ENCODE data around the gene XRN2.
"Not testable (repeated sequence)": the region's sequence is repeated elsewhere in the genome, so short reads cannot be mapped to it uniquely, and the experiment has no call there.

XRN2 gene

GRCh38 chr20:21413996-21414395 lies 110.9 kb downstream of the XRN2 start:
- DNase-seq (ENCODE audit: low read depth in 2 of 2, low spot score in 1 of 2), result not testable (repeated sequence)

- not testable (repeated sequence) for DNase-seq (ENCODE audit: low read depth in 2 of 2, low spot score in 1 of 2)
These were observed 116.0 kb downstream of the XRN2 start for GRCh38 chr20:21419147-21419546.

- no peak for DNase-seq (ENCODE audit: low read depth in 2 of 2, low spot score in 1 of 2)
These were observed 118.6 kb downstream of the XRN2 start for GRCh38 chr20:21421601-21422236.

DNA sequence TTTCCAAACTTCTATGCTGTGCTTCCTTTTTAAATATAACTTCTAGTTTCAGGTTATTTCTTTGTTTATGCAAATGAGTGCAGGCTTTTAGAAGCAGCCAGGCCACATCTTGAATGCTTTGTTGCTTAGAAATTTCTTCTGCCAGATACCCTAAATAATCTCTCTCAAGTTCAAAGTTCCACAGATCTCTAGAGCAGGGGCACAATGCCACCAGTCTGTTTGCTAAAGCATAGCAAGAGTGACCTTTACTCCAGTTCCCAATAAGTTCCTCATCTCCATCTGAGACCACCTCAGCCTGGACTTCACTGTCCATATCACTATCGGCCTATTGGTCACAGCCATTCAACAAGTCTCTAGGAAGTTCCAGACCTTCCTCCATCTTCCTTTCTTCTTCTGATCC lies 120.6 kb downstream of the XRN2 start:
- not testable (repeated sequence) for DNase-seq (ENCODE audit: low read depth in 2 of 2, low spot score in 1 of 2)

- DNase-seq (ENCODE audit: low read depth in 2 of 2, low spot score in 1 of 2), result no peak
These were observed 121.7 kb downstream of the XRN2 start for GRCh38 chr20:21424846-21425245.

GRCh38 chr20:21430020-21430419 lies 126.9 kb downstream of the XRN2 start:
- no peak for DNase-seq (ENCODE audit: low read depth in 2 of 2, low spot score in 1 of 2)

DNA sequence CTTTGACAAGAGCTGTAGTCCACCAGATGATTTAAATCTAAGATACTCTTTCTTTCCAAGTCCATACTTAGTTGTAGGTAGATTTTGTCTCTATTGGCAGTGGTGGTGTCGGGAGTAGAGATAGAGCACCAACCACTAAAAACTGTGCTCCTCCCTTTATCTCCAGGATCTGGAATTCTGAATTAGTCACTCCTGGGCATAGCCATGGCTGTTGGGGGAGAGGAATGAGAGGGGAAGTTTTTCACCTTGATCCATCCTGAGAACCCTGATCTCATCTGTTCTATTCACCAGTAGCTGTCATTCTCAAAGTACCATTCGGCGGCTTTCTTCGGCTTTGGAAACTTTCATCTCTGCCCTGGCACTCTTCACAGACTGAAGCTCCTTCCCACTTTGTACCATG lies 129.8 kb downstream of the XRN2 start:
- no peak for DNase-seq (ENCODE audit: low read depth in 2 of 2, low spot score in 1 of 2)

GRCh38 chr20:21433329-21433890 lies 130.3 kb downstream of the XRN2 start:
- no peak for DNase-seq (ENCODE audit: low read depth in 2 of 2, low spot score in 1 of 2)

- no peak for DNase-seq (ENCODE audit: low read depth in 2 of 2, low spot score in 1 of 2)
These were observed 132.4 kb downstream of the XRN2 start for GRCh38 chr20:21435576-21435975.

GRCh38 chr20:21436205-21436604 lies 133.1 kb downstream of the XRN2 start:
- no peak for DNase-seq (ENCODE audit: low read depth in 2 of 2, low spot score in 1 of 2)

DNA sequence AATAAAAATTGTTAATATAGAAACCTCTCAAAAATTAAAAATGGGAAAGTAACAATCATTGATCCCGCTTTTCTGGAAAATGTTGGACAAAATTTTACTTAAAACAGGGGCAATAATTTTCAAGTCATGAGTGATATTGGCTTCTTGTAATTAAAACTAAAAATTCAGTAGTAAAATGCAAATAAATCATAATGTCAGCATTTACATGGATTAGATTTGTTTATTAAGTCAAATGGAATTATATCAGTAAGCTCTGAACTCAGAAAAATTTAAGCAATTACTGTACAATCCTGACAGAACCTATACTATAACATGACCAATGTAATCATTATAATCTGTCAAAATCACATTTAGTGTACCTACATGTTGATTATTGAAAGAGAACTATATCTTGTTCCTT lies 134.1 kb downstream of the XRN2 start:
- no peak for DNase-seq (ENCODE audit: low read depth in 2 of 2, low spot score in 1 of 2)

DNA sequence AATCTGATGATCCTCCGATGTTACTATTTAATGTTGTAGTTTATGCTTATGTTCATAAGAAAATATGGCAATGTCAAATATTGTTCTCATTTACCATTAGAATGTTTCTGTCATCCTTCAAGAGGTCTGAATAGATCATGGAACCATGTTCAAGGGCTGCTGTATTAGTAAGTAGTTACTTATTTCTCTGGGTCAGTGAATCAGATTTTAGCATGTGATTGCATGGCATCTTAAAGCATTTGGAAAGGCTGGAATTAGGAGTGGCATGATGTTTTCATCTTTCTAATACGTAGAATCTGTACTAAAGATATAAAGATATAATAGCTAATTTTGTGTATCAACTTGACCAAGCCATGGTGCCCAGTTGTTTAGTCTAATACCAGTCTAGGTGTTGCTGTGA lies 134.7 kb downstream of the XRN2 start:
- DNase-seq (ENCODE audit: low read depth in 2 of 2, low spot score in 1 of 2), result no peak
